Kidney (tissue), 14 donors: ENCODE measurements around the gene GRM3. TPM values are rescaled to one million over a fixed set of nuclear protein-coding genes. Genes with fewer than 3 reads are reported as not detected.
A peak's percentile ranks its signal among the peaks of the same experiment; 100 is the strongest.

Experiments
- DNase-seq, 5 donors: peaks; one replicate each; pipeline ENCODE4 v3.0.0-alpha.2; 2013 to 2020
- FAIRE-seq: peaks from 2 replicates; lab custom pipeline; 2012; peaks lifted over from hg19 to GRCh38; lab: Jason Lieb, UNC
- H3K27ac ChIP-seq, 2 donors: one replicate each; pipeline ENCODE4 v1.7.0; 2013; ENCODE audit warnings: low read depth in 2 of 2, low read length in 2 of 2, inconsistent platforms in 1 of 2
- H3K27me3 ChIP-seq: one replicate; pipeline ENCODE4 v1.7.1; 2013; ENCODE audit warnings: low read length, inconsistent platforms; ENCODE audit not compliant: control insufficient read depth, insufficient read depth
- H3K36me3 ChIP-seq, 3 donors: one replicate each; pipeline versions ENCODE4 v1.7.0 to v1.7.1; 2013; ENCODE audit warnings: low read length in 3 of 3, control low read depth in 1 of 3, inconsistent platforms in 1 of 3; ENCODE audit not compliant: insufficient read depth in 3 of 3, control insufficient read depth in 2 of 3
- H3K4me1 ChIP-seq, 3 donors: one replicate each; pipeline versions ENCODE4 v1.7.0 to v1.7.1; 2013; ENCODE audit warnings: low read length in 3 of 3, inconsistent platforms in 1 of 3, low read depth in 1 of 3; ENCODE audit not compliant: control insufficient read depth in 2 of 3, insufficient read depth in 2 of 3
- H3K4me3 ChIP-seq, 3 donors: one replicate each; pipeline versions ENCODE4 v1.7.0 to v1.8.1; 2013; ENCODE audit warnings: low read length in 3 of 3, control low read depth in 1 of 3, inconsistent platforms in 1 of 3
- H3K9ac ChIP-seq, 3 donors: one replicate each; pipeline versions ENCODE4 v1.7.0 to v1.7.1; 2013; ENCODE audit warnings: low read length in 3 of 3, control low read depth in 1 of 3, inconsistent platforms in 1 of 3
- H3K9me3 ChIP-seq, 3 donors: one replicate each; pipeline versions ENCODE4 v1.7.0 to v1.7.1; 2013; ENCODE audit warnings: low read length in 3 of 3, control low read depth in 1 of 3, inconsistent platforms in 1 of 3; ENCODE audit not compliant: control insufficient read depth in 2 of 3, insufficient read depth in 1 of 3
- CTCF ChIP-seq: IDR thresholded peaks from 3 replicates; pipeline ENCODE4 v1.5.1; 2012; ENCODE audit warnings: mild to moderate bottlenecking, moderate library complexity, borderline replicate concordance; ENCODE audit not compliant: insufficient read depth; ENCODE audit errors: extremely low read depth
- intact Hi-C: fragments of 100-400 bp; cut with DNase I; formaldehyde crosslinking; loops from one replicate; pipeline ENCODE4 v1.11.1; 2022
- polyA plus RNA-seq: library from polyadenylated mRNA; stranded (reverse); fragments of 350-450 nt; fragmentation: Illumina TruSeq; extraction: RNeasy Lipid Tissue Mini Kit (QIAGEN cat#74804); gene quantifications from one replicate; pipeline ENCODE4 v1.2.3, GENCODE V29; 2014; ENCODE audit warnings: low read depth, low replicate concordance; ENCODE audit not compliant: insufficient read depth
- total RNA-seq: library from RNA; stranded (reverse); fragmentation: NEBNext Ultra II Directional; extraction: Animal tissue kit (Norgen Biotek cat#: 25700); gene quantifications from one replicate; pipeline ENCODE4 v1.2.1, GENCODE V29; 2021
- donor health status: control.
- donor health status: control.
- donor health status: control.
- donor health status: control.
- donor health status: control.
- donor health status: DM: yes; HTN: yes; CAD: no.
- donor health status: Normal renal cell carcinoma (clear cell type).

The GRM3 gene
- total and polyA plus RNA-seq, 2 donors from 2014 or later = not detected

GRCh38 chr7:86793136-86793535, 149.4 kb downstream of the GRM3 start:
- no peak overlapping the region for H3K9ac ChIP-seq
- FAIRE-seq (no peak), DNase-seq (no peak)
- no peak overlapping the region for H3K4me3 ChIP-seq
- peaks cover 0 to 3% (median 0%) of the 10 kb centered on the region in 3 donors for H3K9me3 ChIP-seq
- TF ChIP-seq CTCF = no peak
- no peaks in the 10 kb centered on the region for H3K36me3 ChIP-seq
- no peaks in the 10 kb centered on the region for H3K4me1 ChIP-seq
- H3K27me3 ChIP-seq = no peaks in the 10 kb centered on the region
- no peak overlapping the region for H3K27ac ChIP-seq
- intact Hi-C loops = no loop called here

- FAIRE-seq = no peak
- Histone ChIP-seq H3K9me3 (no peaks in the 10 kb centered on the region), H3K4me1 (no peaks in the 10 kb centered on the region), H3K27me3 (no peaks in the 10 kb centered on the region), H3K4me3 (no peak overlapping the region), H3K27ac (no peak overlapping the region), H3K36me3 (no peaks in the 10 kb centered on the region), H3K9ac (no peak overlapping the region)
- intact Hi-C loops = no loop called here
- TF ChIP-seq CTCF = no peak
- peak in 2 of 5 donors; percentile 33 to 38 for DNase-seq
Observed at GRCh38 chr7:86814661-86815379, 171.1 kb downstream of the GRM3 start.

GRCh38 chr7:86815556-86815955, 171.8 kb downstream of the GRM3 start:
- intact Hi-C loops = no loop called here
- Histone ChIP-seq H3K36me3 (no peaks in the 10 kb centered on the region), H3K9me3 (no peaks in the 10 kb centered on the region), H3K4me1 (no peaks in the 10 kb centered on the region), H3K27ac (no peak overlapping the region), H3K4me3 (no peak overlapping the region), H3K9ac (no peak overlapping the region), H3K27me3 (no peaks in the 10 kb centered on the region)
- FAIRE-seq (no peak), DNase-seq (no peak)
- TF ChIP-seq CTCF = no peak
